KMS-11 (cell line): Measurements from ENCODE around the gene SSTR3.
"Not testable (repeated sequence)": the region's sequence is repeated elsewhere in the genome, so short reads cannot be mapped to it uniquely, and the experiment has no call there.

Source experiments
- H2AFZ ChIP-seq: fragments of 200-600 bp; sonication (generic); 2 replicates; pipeline ENCODE4 v1.6.1; 2016; ENCODE audit warnings: antibody characterized with exemption, mixed run types, low read depth
- H3K27ac ChIP-seq: fragments of 200-600 bp; sonication (generic); 2 replicates; pipeline ENCODE4 v1.6.1; 2016; ENCODE audit warnings: mild to moderate bottlenecking, mixed run types
- H3K27me3 ChIP-seq: fragments of 200-600 bp; sonication (generic); 2 replicates; pipeline ENCODE4 v1.6.1; 2017; ENCODE audit warnings: mild to moderate bottlenecking, low read depth, mixed run types, moderate library complexity; ENCODE audit not compliant: insufficient read depth
- H3K36me3 ChIP-seq: fragments of 200-600 bp; sonication (generic); 2 replicates; pipeline ENCODE4 v1.6.1; 2017; ENCODE audit warnings: mild to moderate bottlenecking, mixed run types; ENCODE audit not compliant: insufficient read depth
- H3K4me1 ChIP-seq: fragments of 200-600 bp; sonication (generic); 2 replicates; pipeline ENCODE4 v1.6.1; 2016; ENCODE audit warnings: mild to moderate bottlenecking, low read depth, mixed run types; ENCODE audit not compliant: poor library complexity, severe bottlenecking
- H3K4me2 ChIP-seq: fragments of 200-600 bp; sonication (generic); 2 replicates; pipeline ENCODE4 v1.7.0; 2016; ENCODE audit warnings: mild to moderate bottlenecking, mixed run types
- H3K4me3 ChIP-seq: fragments of 200-600 bp; sonication (generic); IDR thresholded peaks from 2 replicates; pipeline ENCODE4 v1.6.1; 2017; ENCODE audit warnings: low read depth, low read length, mixed read lengths; ENCODE audit not compliant: insufficient read depth
- H3K79me2 ChIP-seq: fragments of 200-600 bp; sonication (generic); 2 replicates; pipeline ENCODE4 v1.6.1; 2016; ENCODE audit warnings: low read depth, mixed run types; ENCODE audit not compliant: insufficient read depth
- H3K9ac ChIP-seq: fragments of 200-600 bp; sonication (generic); 2 replicates; pipeline ENCODE4 v1.6.1; 2016; ENCODE audit warnings: mild to moderate bottlenecking, mixed run types
- H4K20me1 ChIP-seq: fragments of 200-600 bp; sonication (generic); 2 replicates; pipeline ENCODE4 v1.6.1; 2016; ENCODE audit warnings: mild to moderate bottlenecking, mixed run types; ENCODE audit not compliant: insufficient read depth
- CTCF ChIP-seq: fragments of 200-600 bp; sonication (generic); conservative IDR thresholded peaks from 2 replicates; pipeline ENCODE4 v1.6.1; 2017; ENCODE audit warnings: low read depth, mild to moderate bottlenecking, antibody characterized with exemption, low read length, moderate library complexity, mixed read lengths

SSTR3 gene

GRCh38 chr22:37173709-37174108 is 38.6 kb downstream of the SSTR3 start:
- H3K79me2 ChIP-seq, result no peaks in the 10 kb centered on the region
- H3K36me3 ChIP-seq, result no peaks in the 10 kb centered on the region
- TF ChIP-seq CTCF, result no peak
- peaks cover 6% of the 10 kb centered on the region; the same call in 1 of the 2 replicates for H3K27me3 ChIP-seq
- H4K20me1 ChIP-seq, result no peaks in the 10 kb centered on the region
- H3K27ac ChIP-seq, result no peak overlapping the region
- H3K9ac ChIP-seq, result no peak overlapping the region
- no peak overlapping the region for H2AFZ ChIP-seq
- H3K4me1 ChIP-seq, result no peaks in the 10 kb centered on the region
- no peak overlapping the region for H3K4me3 ChIP-seq
- H3K4me2 ChIP-seq, result no peak overlapping the region

GRCh38 chr22:37172266-37173245 is 39.7 kb downstream of the SSTR3 start:
- Histone ChIP-seq H3K27me3 (peaks cover 2% of the 10 kb centered on the region; the same call in 1 of the 2 replicates), H3K27ac (no peak overlapping the region), H2AFZ (no peak overlapping the region), H3K4me2 (no peak overlapping the region), H3K4me3 (no peak overlapping the region), H3K9ac (no peak overlapping the region), H4K20me1 (no peaks in the 10 kb centered on the region), H3K79me2 (no peaks in the 10 kb centered on the region), H3K36me3 (no peaks in the 10 kb centered on the region), H3K4me1 (peaks cover 8% of the 10 kb centered on the region)
- TF ChIP-seq CTCF, result no peak

GRCh38 chr22:37171662-37172061 is 40.6 kb downstream of the SSTR3 start:
- peaks cover 2% of the 10 kb centered on the region; the same call in 1 of the 2 replicates for H3K27me3 ChIP-seq
- TF ChIP-seq CTCF, result no peak
- H3K27ac ChIP-seq, result no peak overlapping the region
- no peaks in the 10 kb centered on the region for H3K36me3 ChIP-seq
- H4K20me1 ChIP-seq, result no peaks in the 10 kb centered on the region
- no peak overlapping the region for H3K4me3 ChIP-seq
- peaks cover 17% of the 10 kb centered on the region for H3K4me1 ChIP-seq
- no peak overlapping the region for H3K9ac ChIP-seq
- H3K4me2 ChIP-seq, result no peak overlapping the region
- no peaks in the 10 kb centered on the region for H3K79me2 ChIP-seq
- H2AFZ ChIP-seq, result no peak overlapping the region

- not testable (repeated sequence) for H3K36me3 ChIP-seq, H3K27me3 ChIP-seq, H3K27ac ChIP-seq, H2AFZ ChIP-seq, H3K4me2 ChIP-seq, H4K20me1 ChIP-seq, H3K4me3 ChIP-seq, H3K79me2 ChIP-seq, H3K9ac ChIP-seq
- H3K4me1 ChIP-seq, result peaks cover 25% of the 10 kb centered on the region
These were observed 41.4 kb downstream of the SSTR3 start for GRCh38 chr22:37170689-37171405.
